ENCODE measurements around the gene CCL14. TPM values are rescaled to one million over a fixed set of nuclear protein-coding genes. Genes with fewer than 3 reads are reported as not detected.

CCL14 gene
- total and polyA plus RNA-seq, 2 of the 13 experiments (the other 11 are each of a cell fraction or from before 2014, with no cell fraction given) = 1.1 to 1.7 TPM

GRCh38 chr17:35973333-35974260 is 12.9 kb downstream of the CCL14 start (continued):
- TF ChIP-seq TSC22D2 (CRISPR knock-in tag; IDR thresholded peaks at IDR 0.05; ENCODE audit: borderline replicate concordance) (peak; percentile 73; the same call in 1 of the 2 replicates), ISX (CRISPR knock-in tag; conservative IDR thresholded peaks at IDR 0.05) (no peak), ZKSCAN5 (CRISPR knock-in tag; IDR thresholded peaks at IDR 0.05) (no peak), ATF6 (CRISPR knock-in tag; conservative IDR thresholded peaks at IDR 0.05) (no peak; the same call in 1 of the 2 replicates), CENPBD1 (CRISPR knock-in tag; IDR thresholded peaks at IDR 0.05; ENCODE audit: borderline replicate concordance, low read depth) (no peak), CREB3 (CRISPR knock-in tag; IDR thresholded peaks at IDR 0.05) (no peak), ATF1 (CRISPR knock-in tag; IDR thresholded peaks at IDR 0.05) (peak; percentile 80), HNRNPL (IDR thresholded peaks at IDR 0.05; ENCODE audit: low read depth, low read length) (no peak), ZIK1 (CRISPR knock-in tag; IDR thresholded peaks at IDR 0.05; ENCODE audit: borderline replicate concordance, low read depth) (no peak; the same call in 1 of the 2 replicates), MEIS2 (CRISPR knock-in tag; IDR thresholded peaks at IDR 0.05) (peak; percentile 97), ATF7-NPFF (CRISPR knock-in tag; IDR thresholded peaks at IDR 0.05; ENCODE audit: low read depth) (peak; percentile 54; the same call in 1 of the 2 replicates), SKIL (CRISPR knock-in tag; IDR thresholded peaks at IDR 0.05; ENCODE audit: borderline replicate concordance) (peak; percentile 99), ZNF616 (CRISPR knock-in tag; IDR thresholded peaks at IDR 0.05; ENCODE audit: low read depth) (no peak), HMGXB4 (CRISPR knock-in tag; IDR thresholded peaks at IDR 0.05; ENCODE audit: borderline replicate concordance in 1 of 2, low read depth in 1 of 2) (peak; percentile 37 to 64; a peak in 2 of 4 replicates), DPF2 (CRISPR knock-in tag; IDR thresholded peaks at IDR 0.05; ENCODE audit: borderline replicate concordance, low read depth) (peak; percentile 98), NR2F2 (IDR thresholded peaks at IDR 0.05; ENCODE audit: borderline replicate concordance, low read depth) (peak; percentile 97), TCF7 (IDR thresholded peaks at IDR 0.05; ENCODE audit: low read depth) (peak; percentile 94), XBP1 (CRISPR knock-in tag; IDR thresholded peaks at IDR 0.05) (no peak), SRSF9 (IDR thresholded peaks at IDR 0.05; ENCODE audit: borderline replicate concordance, insufficient read depth, low read depth, low read length, poor library complexity, severe bottlenecking) (no peak), ZNF446 (CRISPR knock-in tag; IDR thresholded peaks at IDR 0.05) (no peak)
